Hypothalamus (tissue), 51 donors: ENCODE data around the gene PRPH2.

Source experiments
- DNase-seq, 51 donors: peaks; one replicate each; lab custom pipeline; 2025; lab: John Stamatoyannopoulos, UW

PRPH2 gene

GRCh38 chr6:42652024-42652746, 70.2 kb downstream of the PRPH2 start:
- no peak for DNase-seq
